H9 (cell line): Measurements from ENCODE around the gene POMT2. TPM values are rescaled to one million over a fixed set of nuclear protein-coding genes. Genes with fewer than 3 reads are reported as not detected.

Source experiments
- DNase-seq: peaks from one replicate; pipeline ENCODE4 v3.0.0-alpha.2; 2017
- H2AFZ ChIP-seq: one replicate; pipeline ENCODE4 v1.6.1; 2013; ENCODE audit warnings: mild to moderate bottlenecking, low read length, control low read depth, moderate library complexity
- H2AK5ac ChIP-seq: 2 replicates; pipeline ENCODE4 v1.6.1; 2013; ENCODE audit warnings: low read length, control low read depth, mixed read lengths; ENCODE audit not compliant: insufficient read length
- H2BK120ac ChIP-seq: one replicate; pipeline ENCODE4 v1.6.1; 2013; ENCODE audit warnings: low read depth, mild to moderate bottlenecking, low read length, control low read depth, inconsistent platforms; ENCODE audit not compliant: poor library complexity, severe bottlenecking
- H2BK12ac ChIP-seq: 2 replicates; pipeline ENCODE4 v1.6.1; 2013; ENCODE audit warnings: low read length, control low read depth, mixed read lengths, low read depth; ENCODE audit not compliant: insufficient read length
- H2BK15ac ChIP-seq: 2 replicates; pipeline ENCODE4 v1.6.1; 2013; ENCODE audit warnings: low read depth, low read length, control low read depth
- H2BK20ac ChIP-seq: one replicate; pipeline ENCODE4 v1.6.1; 2013; ENCODE audit warnings: low read depth, mild to moderate bottlenecking, low read length, control low read depth, inconsistent platforms; ENCODE audit not compliant: poor library complexity, severe bottlenecking
- H2BK5ac ChIP-seq: 2 replicates; pipeline ENCODE4 v1.6.1; 2013; ENCODE audit warnings: low read length, control low read depth, mixed read lengths; ENCODE audit not compliant: insufficient read length
- H3K14ac ChIP-seq: 2 replicates; pipeline ENCODE4 v1.6.1; 2013; ENCODE audit warnings: low read length, control low read depth; ENCODE audit not compliant: insufficient read depth
- H3K18ac ChIP-seq: 2 replicates; pipeline ENCODE4 v1.6.1; 2013; ENCODE audit warnings: low read depth, mild to moderate bottlenecking, mixed read lengths, low read length, control low read depth; ENCODE audit not compliant: insufficient read length
- H3K23ac ChIP-seq: 2 replicates; pipeline ENCODE4 v1.6.1; 2013; ENCODE audit warnings: low read length, control low read depth, mixed read lengths, low read depth; ENCODE audit not compliant: insufficient read length
- H3K23me2 ChIP-seq: 2 replicates; pipeline ENCODE4 v1.6.1; 2013; ENCODE audit warnings: low read depth, mild to moderate bottlenecking, mixed read lengths, low read length, control low read depth; ENCODE audit not compliant: insufficient read length, poor library complexity, severe bottlenecking
- H3K27ac ChIP-seq: 2 replicates; pipeline ENCODE4 v1.5.1; 2013; ENCODE audit warnings: low read length, control low read depth, mixed read lengths, low read depth; ENCODE audit not compliant: insufficient read length
- H3K27me3 ChIP-seq: 2 replicates; pipeline ENCODE4 v1.6.1; 2013; ENCODE audit warnings: low read length, control low read depth, inconsistent platforms; ENCODE audit not compliant: insufficient read depth
- H3K4ac ChIP-seq: 2 replicates; pipeline ENCODE4 v1.6.1; 2013; ENCODE audit warnings: low read depth, mild to moderate bottlenecking, control low read depth, inconsistent platforms, low read length, moderate library complexity
- H3K4me1 ChIP-seq: 2 replicates; pipeline ENCODE4 v1.6.1; 2013; ENCODE audit warnings: low read length, control low read depth, inconsistent platforms; ENCODE audit not compliant: insufficient read depth
- H3K4me2 ChIP-seq: 2 replicates; pipeline ENCODE4 v1.6.1; 2013; ENCODE audit warnings: low read length, control low read depth, mixed read lengths; ENCODE audit not compliant: insufficient read length, insufficient read depth
- H3K56ac ChIP-seq: 2 replicates; pipeline ENCODE4 v1.6.1; 2013; ENCODE audit warnings: low read depth, mild to moderate bottlenecking, mixed read lengths, low read length, control low read depth; ENCODE audit not compliant: insufficient read length
- H3K79me1 ChIP-seq: 2 replicates; pipeline ENCODE4 v1.6.1; 2013; ENCODE audit warnings: low read depth, mild to moderate bottlenecking, moderate library complexity, low read length, control low read depth, inconsistent platforms; ENCODE audit not compliant: insufficient read depth, poor library complexity, severe bottlenecking
- H3K79me2 ChIP-seq: 2 replicates; pipeline ENCODE4 v1.6.1; 2013; ENCODE audit warnings: low read length, control low read depth, inconsistent platforms; ENCODE audit not compliant: insufficient read depth
- H3K9ac ChIP-seq: 2 replicates; pipeline ENCODE4 v1.6.1; 2013; ENCODE audit warnings: low read length, control low read depth, mixed read lengths; ENCODE audit not compliant: insufficient read length; ENCODE audit errors: extremely low read depth
- H3K9me3 ChIP-seq: one replicate; pipeline ENCODE4 v1.6.1; 2013; ENCODE audit warnings: low read depth, low read length, inconsistent platforms; ENCODE audit not compliant: control insufficient read depth
- H3T11ph ChIP-seq: one replicate; pipeline ENCODE4 v1.6.1; 2013; ENCODE audit warnings: mild to moderate bottlenecking, low read length, control low read depth, inconsistent platforms
- H4K20me1 ChIP-seq: one replicate; pipeline ENCODE4 v1.6.1; 2013; ENCODE audit not compliant: control insufficient read depth, insufficient read length, insufficient read depth
- H4K5ac ChIP-seq: 2 replicates; pipeline ENCODE4 v1.6.1; 2013; ENCODE audit warnings: low read depth, mild to moderate bottlenecking, mixed read lengths, low read length, control low read depth; ENCODE audit not compliant: insufficient read length
- H4K8ac ChIP-seq: replicated peaks from 2 replicates; pipeline ENCODE4 v1.6.1; 2013; ENCODE audit warnings: low read length, control low read depth, mixed read lengths, low read depth; ENCODE audit not compliant: insufficient read length
- H4K91ac ChIP-seq: 2 replicates; pipeline ENCODE4 v1.6.1; 2013; ENCODE audit warnings: low read depth, mild to moderate bottlenecking, moderate library complexity, mixed read lengths, low read length, control low read depth; ENCODE audit not compliant: insufficient read length
- H3K27ac Mint-ChIP-seq, 3 experiments: 2 replicates in 2 of 3; 3 replicates in 1 of 3; pipeline ENCODE4 v1.8.0; 2020 to 2021; ENCODE audit warnings: mixed read lengths in 3 of 3, mild to moderate bottlenecking in 1 of 3, moderate library complexity in 1 of 3
- H3K27me3 Mint-ChIP-seq: 2 replicates; pipeline ENCODE4 v1.8.0; 2021; ENCODE audit warnings: low read depth, mild to moderate bottlenecking, moderate library complexity, mixed read lengths
- H3K36me3 Mint-ChIP-seq, 3 experiments: 2 replicates in 2 of 3; 3 replicates in 1 of 3; pipeline ENCODE4 v1.8.0; 2020 to 2021; ENCODE audit warnings: low read depth in 3 of 3, mixed read lengths in 3 of 3; ENCODE audit not compliant: insufficient read depth in 1 of 3
- H3K4me1 Mint-ChIP-seq, 2 experiments: 2 replicates each; pipeline ENCODE4 v1.8.0; 2020; ENCODE audit warnings: mixed read lengths in 2 of 2
- H3K4me3 Mint-ChIP-seq, 2 experiments: 2 replicates in 1 of 2; 3 replicates in 1 of 2; pipeline ENCODE4 v1.8.0; 2020 to 2021; ENCODE audit warnings: mild to moderate bottlenecking in 2 of 2, mixed read lengths in 2 of 2, moderate library complexity in 1 of 2
- H3K9me3 Mint-ChIP-seq, 2 experiments: 2 replicates in 1 of 2; 3 replicates in 1 of 2; pipeline ENCODE4 v1.8.0; 2020; ENCODE audit warnings: mild to moderate bottlenecking in 2 of 2, mixed read lengths in 2 of 2, moderate library complexity in 1 of 2
- WGBS: extraction: QIAGEN DNeasy Blood & Tissue Kit; methylation state at CpG from one replicate; pipeline ENCODE4 v1.1.7; 2013; ENCODE audit warnings: missing lambda C conversion rate, low lambda C conversion rate, mixed read lengths; ENCODE audit not compliant: insufficient read length; ENCODE audit errors: extremely low coverage; 5-methylcytosine and 5-hydroxymethylcytosine counted together
- total RNA-seq: library from RNA; stranded (reverse); gene quantifications from 2 replicates; pipeline ENCODE4 v1.2.1, GENCODE V29; 2021
- TF ChIP-seq, protein P1 (sequence below): fragments of 200-600 bp; sonication (generic); conservative IDR thresholded peaks from 3 replicates; pipeline ENCODE4 v1.8.0; 2021; ENCODE audit warnings: antibody characterized with exemption, mild to moderate bottlenecking

The POMT2 gene
- total RNA-seq, 1 experiment from 2014 or later: 25.2 TPM

GRCh38 chr14:77303417-77304156 is 17.1 kb downstream of the POMT2 start:
- H3K79me1 ChIP-seq: no peaks in the 10 kb centered on the region
- no peak overlapping the region for H4K5ac ChIP-seq
- H4K8ac ChIP-seq: no peak overlapping the region
- peak overlapping the region in 2 of 3 experiments; percentile 4 to 58; a peak in 3 of 7 replicates for H3K27ac Mint-ChIP-seq
- H3K23ac ChIP-seq: no peak overlapping the region
- H2BK20ac ChIP-seq: no peak overlapping the region
- H3K14ac ChIP-seq: no peak overlapping the region
- H3K18ac ChIP-seq: no peak overlapping the region
- no peaks in the 10 kb centered on the region for H3K9me3 ChIP-seq
- no peaks in the 10 kb centered on the region for H3K27me3 Mint-ChIP-seq
- no peak overlapping the region for H3K4ac ChIP-seq
- no peaks in the 10 kb centered on the region for H3K9me3 Mint-ChIP-seq
- H3K4me3 Mint-ChIP-seq: no peak overlapping the region
- H2AFZ ChIP-seq: no peak overlapping the region
- H3K4me2 ChIP-seq: no peak overlapping the region
- H3K27me3 ChIP-seq: no peaks in the 10 kb centered on the region
- H3K36me3 Mint-ChIP-seq: peaks cover 3 to 17% (median 12%) of the 10 kb centered on the region in 3 experiments; a peak in 5 of 7 replicates
- no peak overlapping the region for H2BK15ac ChIP-seq
- no peaks in the 10 kb centered on the region for H3K23me2 ChIP-seq
- H4K20me1 ChIP-seq: no peaks in the 10 kb centered on the region
- peaks cover 11 to 12% of the 10 kb centered on the region in 2 experiments for H3K4me1 Mint-ChIP-seq
- no peaks in the 10 kb centered on the region for H3K4me1 ChIP-seq
- no peak overlapping the region for H2AK5ac ChIP-seq
- no peak overlapping the region for H4K91ac ChIP-seq
- H2BK120ac ChIP-seq: no peak overlapping the region
- TF ChIP-seq, protein P1, sequence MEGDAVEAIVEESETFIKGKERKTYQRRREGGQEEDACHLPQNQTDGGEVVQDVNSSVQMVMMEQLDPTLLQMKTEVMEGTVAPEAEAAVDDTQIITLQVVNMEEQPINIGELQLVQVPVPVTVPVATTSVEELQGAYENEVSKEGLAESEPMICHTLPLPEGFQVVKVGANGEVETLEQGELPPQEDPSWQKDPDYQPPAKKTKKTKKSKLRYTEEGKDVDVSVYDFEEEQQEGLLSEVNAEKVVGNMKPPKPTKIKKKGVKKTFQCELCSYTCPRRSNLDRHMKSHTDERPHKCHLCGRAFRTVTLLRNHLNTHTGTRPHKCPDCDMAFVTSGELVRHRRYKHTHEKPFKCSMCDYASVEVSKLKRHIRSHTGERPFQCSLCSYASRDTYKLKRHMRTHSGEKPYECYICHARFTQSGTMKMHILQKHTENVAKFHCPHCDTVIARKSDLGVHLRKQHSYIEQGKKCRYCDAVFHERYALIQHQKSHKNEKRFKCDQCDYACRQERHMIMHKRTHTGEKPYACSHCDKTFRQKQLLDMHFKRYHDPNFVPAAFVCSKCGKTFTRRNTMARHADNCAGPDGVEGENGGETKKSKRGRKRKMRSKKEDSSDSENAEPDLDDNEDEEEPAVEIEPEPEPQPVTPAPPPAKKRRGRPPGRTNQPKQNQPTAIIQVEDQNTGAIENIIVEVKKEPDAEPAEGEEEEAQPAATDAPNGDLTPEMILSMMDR: no peak
- DNase-seq: no peak
- H2BK5ac ChIP-seq: no peak overlapping the region
- H2BK12ac ChIP-seq: no peak overlapping the region
- no CpG with 5 or more reads among the region's 4 CpGs for WGBS
- H3K56ac ChIP-seq: no peak overlapping the region
- no peak overlapping the region for H3K27ac ChIP-seq
- no peak overlapping the region for H3T11ph ChIP-seq
- no peaks in the 10 kb centered on the region for H3K79me2 ChIP-seq
- no peak overlapping the region for H3K9ac ChIP-seq
